GM12874 (cell line): ENCODE results near the gene SYNPO.
A peak's percentile ranks its signal among the peaks of the same experiment; 100 is the strongest.

Experiments
- CTCF ChIP-seq: IDR thresholded peaks from 2 replicates; pipeline ENCODE4 v1.5.1; 2011; ENCODE audit warnings: low read depth, mild to moderate bottlenecking, control low read depth, low read length, moderate library complexity; ENCODE audit not compliant: insufficient read depth

Gene SYNPO

GRCh38 chr5:150608991-150609390 lies 31.5 kb upstream of the SYNPO start:
- TF ChIP-seq CTCF, result no peak

- no peak for TF ChIP-seq CTCF
Measured at GRCh38 chr5:150609843-150610584, 30.4 kb upstream of the SYNPO start.

DNA sequence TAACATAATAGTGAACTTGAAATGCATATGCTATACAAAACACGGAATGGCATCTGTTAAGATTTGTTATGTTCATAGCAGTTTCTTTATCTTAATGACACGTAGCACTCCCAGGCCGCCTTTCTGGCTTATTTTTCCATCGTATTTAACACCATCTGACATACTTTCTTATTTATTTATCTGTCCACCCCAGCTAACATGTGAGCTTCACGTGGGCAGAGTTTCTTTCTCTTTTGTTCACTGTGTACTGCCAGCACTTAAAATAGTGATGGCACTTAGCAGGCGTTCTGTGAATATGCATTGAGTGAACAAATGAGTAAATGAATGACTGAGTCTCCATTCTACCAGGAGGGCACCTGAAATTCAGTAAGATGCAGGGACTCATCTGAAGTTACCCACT lies 29.4 kb upstream of the SYNPO start:
- no peak for TF ChIP-seq CTCF

DNA sequence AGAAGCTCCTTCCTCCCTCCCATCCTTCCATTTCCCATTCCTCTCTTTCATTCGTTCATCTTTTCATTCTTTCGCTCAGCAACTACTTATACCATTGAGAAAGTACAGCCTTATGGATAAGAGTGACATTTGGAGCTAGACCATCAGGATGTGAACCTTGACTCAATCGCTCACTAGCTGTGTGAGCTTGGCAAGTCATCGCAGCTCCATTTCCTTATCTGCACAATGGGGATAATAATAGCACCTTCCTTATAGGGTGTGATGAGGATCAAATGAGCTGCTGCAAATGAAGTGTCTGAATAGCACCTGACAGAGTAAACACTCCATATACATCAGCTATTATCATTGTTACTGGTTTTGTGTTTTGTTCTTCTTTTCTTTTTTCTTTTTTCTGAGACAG lies 28.1 kb upstream of the SYNPO start:
- TF ChIP-seq CTCF, result no peak

DNA sequence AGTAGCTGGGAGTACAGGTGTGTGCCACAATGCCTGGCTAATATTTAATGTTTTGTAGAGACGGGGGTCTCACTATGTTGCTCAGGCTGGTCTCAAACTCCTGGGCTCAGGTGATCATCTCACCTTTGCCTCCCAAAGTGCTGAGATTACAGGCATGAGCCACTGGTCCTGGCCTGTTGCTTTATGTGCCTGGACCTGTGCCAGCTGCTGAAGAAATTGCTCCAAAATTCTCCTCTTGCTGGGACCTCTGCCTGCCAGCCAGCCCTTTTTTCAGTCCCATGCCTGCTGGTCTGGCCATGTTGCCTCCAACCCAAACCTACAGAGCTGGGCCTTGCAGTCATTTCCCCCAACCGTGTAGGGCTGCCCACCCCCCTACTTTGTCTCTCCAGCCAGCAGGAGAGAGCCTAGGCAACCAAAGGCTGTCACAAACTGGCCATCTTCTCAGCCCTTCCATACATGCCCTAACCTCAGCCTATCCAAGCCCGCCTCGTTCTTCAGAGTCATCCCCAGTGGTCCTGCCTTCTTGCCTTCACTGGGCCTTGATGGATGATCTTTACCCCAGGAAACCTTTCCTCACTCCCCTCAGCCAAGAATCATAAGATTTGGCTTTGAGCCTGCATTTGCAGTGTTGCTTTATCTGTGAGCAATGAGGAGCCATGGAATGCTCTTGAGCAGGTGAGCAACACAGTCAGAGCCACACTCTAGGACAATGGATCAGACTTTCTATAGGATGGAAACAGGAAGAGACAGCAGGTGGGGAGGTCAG lies 27.4 kb upstream of the SYNPO start:
- no peak for TF ChIP-seq CTCF

DNA sequence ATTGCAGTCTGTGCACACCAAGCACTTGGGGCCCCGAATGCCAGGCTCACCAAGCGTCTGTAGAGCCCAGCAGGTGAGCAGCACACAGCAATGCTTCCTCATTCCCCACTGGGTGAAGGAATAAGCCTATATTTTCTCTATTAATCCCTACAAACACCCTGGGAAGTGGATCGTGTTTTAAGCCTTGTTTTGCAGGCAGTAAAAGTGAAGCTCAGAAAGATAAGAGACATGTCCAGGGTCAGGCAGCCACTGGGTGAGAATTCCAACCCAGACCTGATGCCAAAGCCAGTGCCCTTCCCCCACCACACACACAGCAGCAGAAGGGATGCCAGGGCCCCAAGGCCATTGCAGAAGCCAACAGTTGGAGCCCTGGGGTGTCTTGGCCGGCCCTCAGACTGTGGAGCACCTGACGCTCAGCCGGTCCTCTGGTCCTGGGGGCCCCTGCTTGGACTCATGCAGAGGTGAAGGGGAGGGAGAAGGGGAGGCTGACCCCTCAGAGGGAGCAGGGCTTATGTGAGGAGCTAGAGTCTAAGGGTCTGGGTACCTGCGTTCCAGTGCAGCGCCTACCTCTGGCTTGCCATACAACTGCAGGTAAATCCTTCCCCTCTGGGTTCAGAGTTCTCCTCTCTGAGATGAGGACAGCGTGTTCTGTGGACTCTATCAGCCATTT lies 26.3 kb upstream of the SYNPO start:
- TF ChIP-seq CTCF, result peak; percentile 17; the same call in 1 of the 2 replicates

DNA sequence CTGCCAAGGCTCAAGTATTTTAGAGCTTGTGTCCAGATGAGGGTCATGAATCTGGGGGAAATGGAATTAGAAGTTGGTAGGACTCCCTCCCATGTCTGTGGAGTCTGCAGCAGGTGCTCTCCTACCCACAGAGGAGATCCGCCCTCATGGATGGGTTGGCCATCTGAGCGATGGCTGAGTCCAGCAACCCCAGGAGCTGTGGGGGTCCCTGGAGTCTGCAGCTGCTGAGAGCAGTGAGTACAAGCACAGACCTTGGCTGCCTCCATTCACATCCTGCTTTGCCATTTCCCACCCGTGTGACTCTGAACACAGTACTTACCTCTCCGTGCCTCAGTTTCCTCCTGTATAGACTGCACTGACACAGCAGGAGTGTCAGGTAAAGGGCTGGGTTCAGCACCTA lies 25.8 kb upstream of the SYNPO start:
- TF ChIP-seq CTCF, result no peak
